SK-N-SH treated with all-trans-retinoic acid at 6 μM for 48 hours (cell line): ENCODE measurements around the gene ENDOD1.

Source experiments
- ESRRG ChIP-seq: fragments of 250-450 bp; sonication (Bioruptor Pico); IDR thresholded peaks from 2 replicates; pipeline ENCODE4 v1.6.1; 2021; ENCODE audit warnings: mild to moderate bottlenecking
- ISL1 ChIP-seq: fragments of 250-450 bp; sonication (Bioruptor Pico); IDR thresholded peaks from 2 replicates; pipeline ENCODE4 v2.1.2; 2022; ENCODE audit warnings: mild to moderate bottlenecking, moderate library complexity
- ZNF565 ChIP-seq: fragments of 450-650 bp; formaldehyde crosslinking; conservative IDR thresholded peaks from 2 replicates; pipeline ENCODE4 v1.5.0; 2020; ENCODE audit warnings: low read depth, mild to moderate bottlenecking, moderate library complexity
- TF ChIP-seq, protein P1 (sequence below): fragments of 250-450 bp; sonication (Bioruptor Pico); IDR thresholded peaks from 2 replicates; pipeline ENCODE4 v1.8.0; 2020; ENCODE audit warnings: mild to moderate bottlenecking, moderate library complexity, borderline replicate concordance
- TF ChIP-seq, protein P2 (sequence below): fragments of 250-450 bp; sonication (Bioruptor Pico); IDR thresholded peaks from 2 replicates; pipeline ENCODE4 v1.8.0; 2021; ENCODE audit warnings: low read depth, mild to moderate bottlenecking, moderate library complexity, borderline replicate concordance
- TF ChIP-seq, protein P3 (sequence below): fragments of 250-450 bp; sonication (Bioruptor Pico); IDR thresholded peaks from 2 replicates; pipeline ENCODE4 v1.5.1; 2020; ENCODE audit warnings: low read depth, mild to moderate bottlenecking, moderate library complexity
- TF ChIP-seq, protein P4 (sequence below): fragments of 250-450 bp; sonication (Bioruptor Pico); IDR thresholded peaks from 2 replicates; pipeline ENCODE4 v1.5.1; 2021; ENCODE audit warnings: mild to moderate bottlenecking, moderate library complexity

DNA sequence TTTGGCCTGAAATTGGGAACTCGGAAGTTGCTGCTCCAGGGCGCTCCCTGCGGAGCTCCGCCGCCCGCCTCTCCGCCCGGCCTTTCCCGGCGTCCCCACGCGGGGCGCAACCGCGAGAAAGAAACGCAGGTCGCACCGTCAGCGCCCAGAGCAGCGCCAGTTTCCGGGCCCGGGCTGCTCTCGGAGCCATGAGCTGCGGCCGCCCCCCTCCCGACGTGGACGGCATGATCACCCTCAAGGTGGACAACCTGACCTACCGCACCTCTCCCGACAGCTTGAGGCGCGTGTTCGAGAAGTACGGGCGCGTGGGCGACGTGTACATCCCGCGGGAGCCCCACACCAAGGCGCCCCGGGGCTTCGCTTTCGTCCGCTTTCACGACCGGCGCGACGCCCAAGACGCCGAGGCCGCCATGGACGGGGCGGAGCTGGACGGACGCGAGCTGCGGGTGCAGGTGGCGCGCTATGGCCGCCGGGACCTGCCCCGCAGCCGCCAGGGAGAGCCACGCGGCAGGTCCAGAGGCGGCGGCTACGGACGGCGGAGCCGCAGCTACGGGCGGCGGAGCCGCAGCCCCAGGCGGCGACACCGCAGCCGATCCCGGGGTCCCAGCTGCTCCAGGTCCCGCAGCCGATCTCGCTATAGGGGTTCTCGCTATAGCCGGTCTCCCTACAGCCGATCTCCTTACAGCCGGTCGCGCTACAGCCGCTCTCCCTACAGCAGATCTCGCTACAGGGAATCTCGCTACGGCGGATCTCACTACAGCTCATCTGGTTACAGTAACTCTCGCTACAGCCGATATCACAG is 22.4 kb upstream of the ENDOD1 start:
- TF ChIP-seq, protein P1, sequence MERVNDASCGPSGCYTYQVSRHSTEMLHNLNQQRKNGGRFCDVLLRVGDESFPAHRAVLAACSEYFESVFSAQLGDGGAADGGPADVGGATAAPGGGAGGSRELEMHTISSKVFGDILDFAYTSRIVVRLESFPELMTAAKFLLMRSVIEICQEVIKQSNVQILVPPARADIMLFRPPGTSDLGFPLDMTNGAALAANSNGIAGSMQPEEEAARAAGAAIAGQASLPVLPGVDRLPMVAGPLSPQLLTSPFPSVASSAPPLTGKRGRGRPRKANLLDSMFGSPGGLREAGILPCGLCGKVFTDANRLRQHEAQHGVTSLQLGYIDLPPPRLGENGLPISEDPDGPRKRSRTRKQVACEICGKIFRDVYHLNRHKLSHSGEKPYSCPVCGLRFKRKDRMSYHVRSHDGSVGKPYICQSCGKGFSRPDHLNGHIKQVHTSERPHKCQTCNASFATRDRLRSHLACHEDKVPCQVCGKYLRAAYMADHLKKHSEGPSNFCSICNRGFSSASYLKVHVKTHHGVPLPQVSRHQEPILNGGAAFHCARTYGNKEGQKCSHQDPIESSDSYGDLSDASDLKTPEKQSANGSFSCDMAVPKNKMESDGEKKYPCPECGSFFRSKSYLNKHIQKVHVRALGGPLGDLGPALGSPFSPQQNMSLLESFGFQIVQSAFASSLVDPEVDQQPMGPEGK: no peak
- TF ChIP-seq, protein P2, sequence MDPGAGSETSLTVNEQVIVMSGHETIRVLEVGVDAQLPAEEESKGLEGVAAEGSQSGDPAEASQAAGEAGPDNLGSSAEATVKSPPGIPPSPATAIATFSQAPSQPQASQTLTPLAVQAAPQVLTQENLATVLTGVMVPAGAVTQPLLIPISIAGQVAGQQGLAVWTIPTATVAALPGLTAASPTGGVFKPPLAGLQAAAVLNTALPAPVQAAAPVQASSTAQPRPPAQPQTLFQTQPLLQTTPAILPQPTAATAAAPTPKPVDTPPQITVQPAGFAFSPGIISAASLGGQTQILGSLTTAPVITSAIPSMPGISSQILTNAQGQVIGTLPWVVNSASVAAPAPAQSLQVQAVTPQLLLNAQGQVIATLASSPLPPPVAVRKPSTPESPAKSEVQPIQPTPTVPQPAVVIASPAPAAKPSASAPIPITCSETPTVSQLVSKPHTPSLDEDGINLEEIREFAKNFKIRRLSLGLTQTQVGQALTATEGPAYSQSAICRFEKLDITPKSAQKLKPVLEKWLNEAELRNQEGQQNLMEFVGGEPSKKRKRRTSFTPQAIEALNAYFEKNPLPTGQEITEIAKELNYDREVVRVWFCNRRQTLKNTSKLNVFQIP (CRISPR knock-in tag): no peak
- no peak for TF ChIP-seq ISL1 (CRISPR knock-in tag)
- no peak for TF ChIP-seq ZNF565 (CRISPR knock-in tag)
- TF ChIP-seq, protein P3, sequence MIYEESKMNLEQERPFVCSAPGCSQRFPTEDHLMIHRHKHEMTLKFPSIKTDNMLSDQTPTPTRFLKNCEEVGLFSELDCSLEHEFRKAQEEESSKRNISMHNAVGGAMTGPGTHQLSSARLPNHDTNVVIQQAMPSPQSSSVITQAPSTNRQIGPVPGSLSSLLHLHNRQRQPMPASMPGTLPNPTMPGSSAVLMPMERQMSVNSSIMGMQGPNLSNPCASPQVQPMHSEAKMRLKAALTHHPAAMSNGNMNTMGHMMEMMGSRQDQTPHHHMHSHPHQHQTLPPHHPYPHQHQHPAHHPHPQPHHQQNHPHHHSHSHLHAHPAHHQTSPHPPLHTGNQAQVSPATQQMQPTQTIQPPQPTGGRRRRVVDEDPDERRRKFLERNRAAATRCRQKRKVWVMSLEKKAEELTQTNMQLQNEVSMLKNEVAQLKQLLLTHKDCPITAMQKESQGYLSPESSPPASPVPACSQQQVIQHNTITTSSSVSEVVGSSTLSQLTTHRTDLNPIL: no peak
- TF ChIP-seq, protein P4, sequence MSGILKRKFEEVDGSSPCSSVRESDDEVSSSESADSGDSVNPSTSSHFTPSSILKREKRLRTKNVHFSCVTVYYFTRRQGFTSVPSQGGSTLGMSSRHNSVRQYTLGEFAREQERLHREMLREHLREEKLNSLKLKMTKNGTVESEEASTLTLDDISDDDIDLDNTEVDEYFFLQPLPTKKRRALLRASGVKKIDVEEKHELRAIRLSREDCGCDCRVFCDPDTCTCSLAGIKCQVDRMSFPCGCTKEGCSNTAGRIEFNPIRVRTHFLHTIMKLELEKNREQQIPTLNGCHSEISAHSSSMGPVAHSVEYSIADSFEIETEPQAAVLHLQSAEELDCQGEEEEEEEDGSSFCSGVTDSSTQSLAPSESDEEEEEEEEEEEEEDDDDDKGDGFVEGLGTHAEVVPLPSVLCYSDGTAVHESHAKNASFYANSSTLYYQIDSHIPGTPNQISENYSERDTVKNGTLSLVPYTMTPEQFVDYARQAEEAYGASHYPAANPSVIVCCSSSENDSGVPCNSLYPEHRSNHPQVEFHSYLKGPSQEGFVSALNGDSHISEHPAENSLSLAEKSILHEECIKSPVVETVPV (CRISPR knock-in tag): no peak; the same call in 1 of the 2 replicates
- no peak for TF ChIP-seq ESRRG
